Hepatocyte (in vitro differentiated cells): ENCODE results near the gene BUB1B. TPM values are rescaled to one million over a fixed set of nuclear protein-coding genes. Genes with fewer than 3 reads are reported as not detected.
A peak's percentile ranks its signal among the peaks of the same experiment; 100 is the strongest.

ENCODE experiments used
- DNase-seq: peaks from one replicate; pipeline ENCODE4 v3.0.0-alpha.2; 2016; ENCODE audit warnings: low spot score
- H2AFZ ChIP-seq: fragments of 200-600 bp; sonication (generic); 2 replicates; pipeline ENCODE4 v1.6.0; 2016; ENCODE audit warnings: antibody characterized with exemption, mild to moderate bottlenecking
- H3K27ac ChIP-seq: fragments of 200-600 bp; sonication (generic); 2 replicates; pipeline ENCODE4 v1.5.1; 2016; ENCODE audit warnings: mild to moderate bottlenecking
- H3K27me3 ChIP-seq: fragments of 200-600 bp; sonication (generic); 2 replicates; pipeline ENCODE4 v1.6.1; 2016
- H3K36me3 ChIP-seq: fragments of 200-600 bp; sonication (generic); replicated peaks from 2 replicates; pipeline ENCODE4 v1.5.1; 2016; ENCODE audit warnings: low read depth; ENCODE audit not compliant: insufficient read depth
- H3K4me1 ChIP-seq: fragments of 200-600 bp; sonication (generic); 2 replicates; pipeline ENCODE4 v1.5.1; 2016; ENCODE audit warnings: mild to moderate bottlenecking, moderate library complexity; ENCODE audit not compliant: insufficient read depth
- H3K4me2 ChIP-seq: fragments of 200-600 bp; sonication (generic); 2 replicates; pipeline ENCODE4 v1.6.0; 2016
- H3K4me3 ChIP-seq: fragments of 200-600 bp; sonication (generic); 2 replicates; pipeline ENCODE4 v1.5.1; 2016; ENCODE audit warnings: mild to moderate bottlenecking
- H3K79me2 ChIP-seq: fragments of 200-600 bp; sonication (generic); 2 replicates; pipeline ENCODE4 v1.6.0; 2017; ENCODE audit warnings: mild to moderate bottlenecking
- H3K9me2 ChIP-seq: fragments of 200-600 bp; sonication (generic); replicated peaks from 2 replicates; pipeline ENCODE4 v1.6.0; 2017; ENCODE audit warnings: mild to moderate bottlenecking; ENCODE audit not compliant: insufficient read depth
- H3K9me3 ChIP-seq: fragments of 200-600 bp; sonication (generic); 2 replicates; pipeline ENCODE4 v1.5.1; 2016; ENCODE audit warnings: low read depth, mild to moderate bottlenecking
- H4K20me1 ChIP-seq: fragments of 200-600 bp; sonication (generic); 2 replicates; pipeline ENCODE4 v1.6.0; 2016; ENCODE audit warnings: mild to moderate bottlenecking; ENCODE audit not compliant: insufficient read depth, poor library complexity, severe bottlenecking
- EZH2 ChIP-seq: fragments of 200-600 bp; sonication (generic); IDR thresholded peaks from 2 replicates; pipeline ENCODE4 v1.6.1; 2016; ENCODE audit warnings: antibody characterized with exemption, mild to moderate bottlenecking, borderline replicate concordance
- EZH2phosphoT487 ChIP-seq: fragments of 200-600 bp; sonication (generic); IDR thresholded peaks from one replicate; pipeline ENCODE4 v1.6.1; 2018; ENCODE audit warnings: antibody characterized with exemption, mild to moderate bottlenecking, low read depth, moderate library complexity; ENCODE audit not compliant: unreplicated experiment, severe bottlenecking
- WGBS: methylation state at CpG from one replicate; pipeline ENCODE4 v1.1.6; 2016; ENCODE audit warnings: low lambda C conversion rate; ENCODE audit errors: missing lambda C conversion rate; 5-methylcytosine and 5-hydroxymethylcytosine counted together
- polyA plus RNA-seq: library from polyadenylated mRNA; unstranded; fragments of >200 nt; fragmentation: Nextera tagmentation; extraction: Ambion mirVana; gene quantifications from 2 replicates; pipeline ENCODE4 v1.2.1, GENCODE V29; 2016
- total RNA-seq: library from RNA; depleted of rRNA; stranded (reverse); fragments of >200 nt; gene quantifications from 2 replicates; pipeline ENCODE4 v1.2.3, GENCODE V29; 2014
- TF ChIP-seq, protein P1 (sequence below): fragments of 200-600 bp; sonication (generic); IDR thresholded peaks from 2 replicates; pipeline ENCODE4 v1.5.1; 2016; ENCODE audit warnings: antibody characterized with exemption, mild to moderate bottlenecking; ENCODE audit not compliant: poor library complexity

The BUB1B gene
- total and polyA plus RNA-seq, 2 experiments from 2014 or later = 5.3 to 11.9 TPM

DNA sequence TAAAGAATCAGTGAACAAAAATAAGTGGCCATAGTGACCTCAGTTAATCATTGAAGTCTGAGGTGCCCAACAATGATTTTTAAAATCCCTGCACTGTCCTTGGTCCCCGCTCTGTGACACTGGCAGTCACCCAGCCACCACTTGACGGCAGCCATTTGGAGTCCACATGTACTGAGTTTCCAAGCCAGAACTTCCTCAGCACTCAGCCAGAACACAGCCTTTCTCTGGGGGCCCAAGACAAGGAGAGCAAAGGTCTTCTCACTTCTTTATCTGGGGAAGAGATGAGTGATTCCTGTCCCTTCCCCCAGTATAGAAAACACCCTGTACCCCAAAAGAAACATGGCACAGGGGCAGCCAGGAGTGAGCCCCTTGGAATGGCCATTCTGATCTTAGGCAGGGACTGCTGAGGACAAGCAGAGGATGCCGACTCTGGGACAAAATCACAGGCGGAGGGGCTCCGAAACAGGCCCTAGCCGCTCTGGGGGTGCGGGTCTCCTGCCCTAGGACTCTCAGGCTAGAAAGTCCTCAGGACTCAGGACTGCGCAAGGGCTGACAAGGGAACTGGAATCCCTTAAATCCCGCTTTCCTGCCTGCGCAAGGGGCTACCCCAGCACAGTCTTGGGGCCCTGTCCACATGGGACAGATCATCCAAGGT, 90.7 kb downstream of the BUB1B start:
- Histone ChIP-seq H2AFZ (peak overlapping the region; percentile 73), H3K4me1 (peaks cover 4% of the 10 kb centered on the region), H3K36me3 (no peaks in the 10 kb centered on the region), H4K20me1 (no peaks in the 10 kb centered on the region), H3K27me3 (peaks cover 26% of the 10 kb centered on the region), H3K9me3 (no peaks in the 10 kb centered on the region), H3K4me2 (peak overlapping the region; percentile 97), H3K79me2 (no peaks in the 10 kb centered on the region), H3K27ac (no peak overlapping the region), H3K9me2 (no peaks in the 10 kb centered on the region), H3K4me3 (no peak overlapping the region)
- TF ChIP-seq EZH2phosphoT487 (no peak), EZH2 (no peak)
- TF ChIP-seq, protein P1, sequence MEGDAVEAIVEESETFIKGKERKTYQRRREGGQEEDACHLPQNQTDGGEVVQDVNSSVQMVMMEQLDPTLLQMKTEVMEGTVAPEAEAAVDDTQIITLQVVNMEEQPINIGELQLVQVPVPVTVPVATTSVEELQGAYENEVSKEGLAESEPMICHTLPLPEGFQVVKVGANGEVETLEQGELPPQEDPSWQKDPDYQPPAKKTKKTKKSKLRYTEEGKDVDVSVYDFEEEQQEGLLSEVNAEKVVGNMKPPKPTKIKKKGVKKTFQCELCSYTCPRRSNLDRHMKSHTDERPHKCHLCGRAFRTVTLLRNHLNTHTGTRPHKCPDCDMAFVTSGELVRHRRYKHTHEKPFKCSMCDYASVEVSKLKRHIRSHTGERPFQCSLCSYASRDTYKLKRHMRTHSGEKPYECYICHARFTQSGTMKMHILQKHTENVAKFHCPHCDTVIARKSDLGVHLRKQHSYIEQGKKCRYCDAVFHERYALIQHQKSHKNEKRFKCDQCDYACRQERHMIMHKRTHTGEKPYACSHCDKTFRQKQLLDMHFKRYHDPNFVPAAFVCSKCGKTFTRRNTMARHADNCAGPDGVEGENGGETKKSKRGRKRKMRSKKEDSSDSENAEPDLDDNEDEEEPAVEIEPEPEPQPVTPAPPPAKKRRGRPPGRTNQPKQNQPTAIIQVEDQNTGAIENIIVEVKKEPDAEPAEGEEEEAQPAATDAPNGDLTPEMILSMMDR = no peak
- no peak for DNase-seq
- WGBS = 94% methylated on average over 10 of the region's 10 CpGs

DNA sequence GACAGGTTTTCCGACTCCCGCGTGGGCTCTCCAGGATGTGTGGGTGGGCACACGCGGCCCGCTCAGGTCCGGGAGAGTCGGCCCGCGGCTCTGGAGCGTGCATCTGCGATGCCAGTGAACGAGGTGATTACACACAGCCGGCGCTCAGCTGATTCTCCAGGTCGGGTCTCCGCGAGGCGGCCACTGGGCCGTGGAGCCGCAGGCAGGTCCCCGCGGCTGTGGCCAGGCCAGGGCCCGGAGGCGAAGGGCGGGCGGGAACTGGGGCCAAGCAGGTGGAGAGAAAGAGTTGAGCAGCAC, 91.2 kb downstream of the BUB1B start:
- DNase-seq = no peak
- Histone ChIP-seq H3K36me3 (no peaks in the 10 kb centered on the region), H3K27me3 (peaks cover 26% of the 10 kb centered on the region), H3K9me3 (no peaks in the 10 kb centered on the region), H3K79me2 (no peaks in the 10 kb centered on the region), H3K4me2 (peak overlapping the region; percentile 97), H2AFZ (peak overlapping the region; percentile 73), H4K20me1 (no peaks in the 10 kb centered on the region), H3K4me3 (peak overlapping the region; percentile 60), H3K9me2 (no peaks in the 10 kb centered on the region), H3K4me1 (peaks cover 4% of the 10 kb centered on the region), H3K27ac (no peak overlapping the region)
- WGBS = 32% methylated on average over 25 of the region's 27 CpGs
- TF ChIP-seq EZH2phosphoT487 = no peak
- TF ChIP-seq, protein P1 = no peak
- TF ChIP-seq EZH2 = no peak

DNA sequence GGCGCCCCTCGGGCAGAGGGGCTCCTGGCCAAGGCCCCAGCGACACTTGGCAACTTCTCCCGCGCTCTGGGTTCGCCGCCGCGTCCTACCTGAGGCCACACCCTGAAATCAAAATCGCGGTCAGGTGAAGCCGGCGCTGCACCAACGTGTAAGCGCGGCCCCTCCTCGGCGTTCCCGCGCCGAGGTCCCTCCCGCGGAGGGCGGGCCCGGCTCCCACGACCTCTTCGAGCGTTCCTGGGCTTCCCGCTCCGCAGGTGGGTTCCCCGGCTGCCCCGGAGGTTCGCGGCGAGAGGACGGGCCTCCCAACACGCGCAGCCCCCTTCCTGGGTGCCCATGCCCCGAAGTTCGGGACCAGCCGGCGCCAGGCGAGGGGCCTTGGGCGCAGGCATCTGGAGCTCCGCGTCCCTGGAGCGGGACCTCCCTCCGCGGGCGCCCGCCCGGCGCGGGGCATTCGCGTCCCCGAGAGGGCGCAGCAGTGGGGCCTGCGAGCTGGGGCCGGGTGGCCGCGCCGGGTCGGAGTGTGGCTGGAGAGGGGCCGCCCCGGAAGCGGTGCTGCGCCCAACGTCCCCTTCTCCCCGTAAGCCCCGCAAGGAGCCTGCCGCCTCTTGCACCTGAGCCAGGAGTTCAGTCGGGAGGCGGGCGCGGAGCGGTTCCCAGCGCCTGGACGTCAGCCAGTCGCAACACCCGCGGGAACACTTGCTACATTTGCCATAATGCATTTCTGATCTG, 91.7 kb downstream of the BUB1B start:
- TF ChIP-seq, protein P1 = peak; percentile 3
- TF ChIP-seq EZH2phosphoT487 = peak; percentile 46
- peak; percentile 43 for TF ChIP-seq EZH2
- H3K27ac ChIP-seq = no peak overlapping the region
- H3K4me2 ChIP-seq = peak overlapping the region; percentile 97
- no peaks in the 10 kb centered on the region for H3K36me3 ChIP-seq
- H3K4me3 ChIP-seq = peak overlapping the region; percentile 60
- H3K9me3 ChIP-seq = no peaks in the 10 kb centered on the region
- peak; percentile 58 for DNase-seq
- peak overlapping the region; percentile 73 for H2AFZ ChIP-seq
- H3K79me2 ChIP-seq = no peaks in the 10 kb centered on the region
- peaks cover 4% of the 10 kb centered on the region for H3K4me1 ChIP-seq
- no peaks in the 10 kb centered on the region for H3K9me2 ChIP-seq
- no peaks in the 10 kb centered on the region for H4K20me1 ChIP-seq
- peaks cover 26% of the 10 kb centered on the region for H3K27me3 ChIP-seq
- WGBS = 1% methylated on average over 50 of the region's 82 CpGs
